ENCODE results near the gene TIMP3.

The TIMP3 gene

DNA sequence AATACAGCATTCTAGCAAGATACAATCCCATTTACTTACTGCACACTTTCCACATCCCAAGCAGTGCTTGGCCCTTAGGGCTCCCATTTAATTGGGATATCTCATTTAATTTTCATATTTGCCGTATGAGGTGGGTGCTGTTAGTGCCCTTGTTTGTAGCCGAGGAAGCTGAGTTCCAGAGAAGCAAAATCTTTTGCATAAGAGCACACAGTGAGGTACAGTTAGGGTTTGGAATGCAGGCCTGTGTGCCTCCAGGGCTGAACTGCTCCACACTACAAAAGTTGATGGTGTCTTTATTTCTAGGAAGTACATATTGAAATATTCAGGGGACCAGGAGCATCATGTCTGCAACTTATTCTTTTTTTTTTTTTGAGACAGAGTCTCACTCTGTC lies 15.5 kb upstream of the TIMP3 start:
- no peak for DNase-seq (ENCODE audit: low read depth)

DNA sequence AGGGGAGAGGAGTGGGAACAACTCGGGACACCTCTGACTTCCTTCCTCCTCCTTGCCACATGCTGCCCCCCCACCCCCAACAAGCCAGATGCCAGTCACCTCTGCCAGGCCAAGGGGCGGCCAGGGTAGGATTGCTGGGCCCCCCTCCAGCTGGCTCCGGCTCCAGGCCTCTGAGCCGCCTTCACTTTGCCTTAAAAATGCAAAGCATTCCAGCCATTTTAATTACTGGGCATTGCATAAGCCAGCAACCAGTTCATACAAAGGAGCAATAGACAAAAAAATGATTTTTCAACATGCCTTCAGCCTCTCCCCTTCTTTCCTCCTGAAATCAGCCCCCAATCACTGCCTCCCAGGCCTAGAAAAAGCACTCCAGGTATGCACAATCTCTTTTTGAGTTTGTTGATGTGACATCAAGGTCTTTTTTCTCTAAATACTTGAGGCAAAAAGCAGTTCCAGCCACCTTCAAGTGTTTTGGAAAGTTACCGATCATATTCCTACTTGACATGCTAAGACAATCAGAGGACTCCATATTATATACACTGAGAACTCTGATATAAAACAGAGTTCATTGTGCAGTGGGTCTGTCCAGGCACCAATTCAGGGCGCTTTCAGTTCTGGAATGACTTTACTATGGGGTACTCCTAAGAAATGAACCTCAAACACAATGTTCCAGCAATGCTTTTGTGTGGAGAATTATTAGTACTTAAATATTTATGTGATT lies 12.4 kb upstream of the TIMP3 start:
- DNase-seq (ENCODE audit: low read depth), result no peak

DNA sequence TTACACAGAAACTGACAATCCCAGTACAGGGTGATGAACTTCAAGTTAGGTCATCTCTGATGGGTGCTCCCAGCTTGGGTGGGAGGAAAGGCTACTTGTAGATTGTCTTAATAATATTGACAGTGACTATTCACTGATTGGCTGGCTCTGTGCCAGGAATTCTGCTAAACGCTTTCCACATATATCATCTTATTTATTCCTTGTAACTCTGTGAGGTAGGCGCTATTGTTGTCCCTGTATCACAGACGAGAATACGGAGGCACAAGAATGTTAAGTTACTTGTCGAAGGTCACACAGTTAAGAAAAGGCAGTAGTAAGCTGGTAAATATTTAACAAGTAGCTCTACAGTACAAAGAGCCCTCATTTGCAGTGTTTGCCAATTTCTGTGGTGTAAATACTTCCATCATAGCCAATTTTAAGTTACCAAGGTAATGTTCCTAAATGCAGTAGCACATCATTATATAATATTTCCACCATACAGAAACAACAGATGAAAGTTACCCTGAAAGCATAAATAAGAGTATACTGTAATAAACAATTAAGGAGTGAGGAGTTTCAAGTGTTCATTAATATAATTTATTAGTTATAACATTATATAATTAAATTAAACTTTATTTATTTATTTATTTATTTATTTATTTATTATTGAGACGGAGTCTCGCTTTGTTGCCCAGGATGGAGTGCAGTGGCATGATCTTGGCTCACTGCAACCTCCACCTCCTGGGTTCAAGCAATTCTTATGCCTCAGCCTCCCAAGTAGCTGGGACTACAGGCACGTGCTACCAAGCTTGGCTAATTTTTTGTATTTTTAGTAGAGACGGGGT lies 11.5 kb upstream of the TIMP3 start:
- no peak for DNase-seq (ENCODE audit: low read depth)

DNA sequence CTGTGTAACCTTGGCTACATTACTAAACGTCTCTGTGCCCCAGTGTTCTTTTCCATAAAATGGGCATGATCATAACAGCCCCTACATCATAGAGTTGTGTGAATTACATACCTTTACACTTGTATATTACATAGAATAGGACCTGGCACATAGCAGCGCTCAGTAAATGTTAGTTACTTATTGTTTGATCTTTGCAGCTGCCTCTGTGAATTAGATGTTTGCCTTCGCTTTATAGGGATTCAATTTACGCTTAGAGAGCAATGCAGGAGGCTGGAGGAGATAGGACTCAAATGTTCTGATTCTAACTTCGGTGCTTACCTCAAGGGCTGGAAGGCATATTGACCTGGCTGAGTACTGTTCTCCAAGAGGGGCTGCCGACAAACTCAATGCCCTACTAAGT lies 10.4 kb upstream of the TIMP3 start:
- DNase-seq (ENCODE audit: low read depth), result no peak

GRCh38 chr22:32791485-32791884 lies 10.0 kb upstream of the TIMP3 start:
- DNase-seq (ENCODE audit: low read depth), result no peak

DNA sequence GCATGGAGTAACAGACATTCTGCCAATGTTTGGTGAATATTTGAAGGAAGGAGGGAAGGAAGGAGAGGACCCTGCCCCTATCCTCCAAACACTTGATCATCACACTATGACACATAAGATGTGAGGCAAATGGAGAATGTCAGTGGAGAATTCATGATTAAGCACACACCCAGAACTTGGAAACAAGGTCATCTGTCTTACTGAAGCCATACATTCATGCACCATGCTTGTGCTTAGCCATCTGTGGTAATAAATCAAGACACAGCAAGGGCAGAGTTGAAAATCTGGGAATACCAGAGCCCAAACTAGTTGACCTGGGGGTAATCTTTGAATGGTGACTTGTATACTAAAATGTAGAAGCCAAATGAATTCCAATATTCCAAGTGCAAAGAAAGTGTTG lies 7.9 kb upstream of the TIMP3 start:
- DNase-seq (ENCODE audit: low read depth), result no peak

GRCh38 chr22:32794449-32795213 lies 6.9 kb upstream of the TIMP3 start:
- DNase-seq (ENCODE audit: low read depth), result no peak

- DNase-seq (ENCODE audit: low read depth), result no peak
Observed at GRCh38 chr22:32795214-32795596, 6.3 kb upstream of the TIMP3 start.

DNA sequence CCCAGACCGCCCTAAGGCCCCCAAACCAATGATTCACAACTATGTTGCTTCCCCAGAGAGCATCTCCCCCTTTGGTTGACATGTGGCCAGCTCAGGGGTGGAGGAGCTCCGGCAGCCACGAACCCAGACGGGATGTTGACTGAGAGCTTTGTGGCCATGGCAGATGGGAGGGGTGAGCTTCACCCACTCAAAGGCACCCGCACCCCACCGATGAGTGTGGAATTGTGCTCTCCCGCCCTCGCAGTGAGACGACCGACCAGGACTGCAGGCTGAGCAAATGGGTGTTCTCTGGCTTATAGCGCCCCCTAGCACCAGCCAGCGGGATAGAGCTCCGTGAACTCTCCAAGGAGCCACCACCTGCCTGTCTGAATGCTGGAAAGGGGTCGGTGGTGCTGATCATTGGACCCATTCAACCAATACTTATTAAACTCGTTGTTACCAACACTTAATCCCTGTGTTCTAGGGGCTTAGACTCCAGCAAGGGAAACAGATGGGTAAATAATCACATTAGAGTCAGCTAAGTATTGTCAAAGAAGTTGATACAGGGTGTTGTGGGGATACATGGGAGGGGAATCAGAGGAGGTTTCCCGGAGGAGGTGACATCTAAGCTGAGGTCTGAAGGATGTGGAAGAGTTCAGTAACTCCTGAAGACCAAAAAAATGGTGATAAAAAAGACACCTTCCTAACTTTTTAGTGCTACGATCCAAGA lies 4.5 kb upstream of the TIMP3 start:
- peak; percentile 41 for DNase-seq (ENCODE audit: low read depth)

GRCh38 chr22:32799496-32799895 lies 2.0 kb upstream of the TIMP3 start:
- DNase-seq (ENCODE audit: low read depth), result no peak

DNA sequence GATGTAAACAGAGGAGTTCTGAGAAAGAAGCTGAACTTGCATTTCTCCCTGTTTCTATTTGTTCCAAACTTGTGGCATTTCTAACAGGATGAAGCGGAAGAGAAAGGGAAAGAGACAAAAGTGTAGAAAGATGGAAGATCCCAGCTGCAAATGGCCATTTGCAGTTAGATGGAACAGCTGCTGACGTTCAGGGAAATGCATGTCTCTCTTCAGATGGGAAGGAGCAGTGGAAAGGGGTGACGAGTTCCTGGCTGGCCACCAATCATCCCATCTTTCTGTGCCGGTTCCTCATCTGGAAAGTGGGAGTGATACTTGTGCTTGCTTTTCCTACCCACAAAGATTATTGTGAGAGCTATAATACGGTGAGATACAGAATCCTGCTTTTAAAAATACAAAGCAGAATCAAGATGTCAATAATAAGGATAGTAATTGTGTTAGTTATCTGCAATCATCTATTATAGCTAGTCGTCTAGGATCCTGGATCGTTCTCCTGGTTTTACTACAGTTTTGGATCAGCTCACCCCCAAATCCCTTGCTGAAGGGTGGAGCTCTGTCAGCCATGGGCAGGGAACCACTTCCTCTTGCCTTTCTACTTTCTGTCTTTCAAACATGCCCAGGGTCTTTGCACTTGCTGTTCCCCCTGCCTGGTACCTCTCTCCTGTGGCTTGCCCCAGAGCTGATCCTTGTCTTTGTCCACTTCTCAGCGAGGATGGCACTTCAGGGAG lies 1.2 kb upstream of the TIMP3 start:
- DNase-seq (ENCODE audit: low read depth), result no peak

GRCh38 chr22:32800994-32801536 lies 440 bp upstream of the TIMP3 start:
- no peak for DNase-seq (ENCODE audit: low read depth)

DNA sequence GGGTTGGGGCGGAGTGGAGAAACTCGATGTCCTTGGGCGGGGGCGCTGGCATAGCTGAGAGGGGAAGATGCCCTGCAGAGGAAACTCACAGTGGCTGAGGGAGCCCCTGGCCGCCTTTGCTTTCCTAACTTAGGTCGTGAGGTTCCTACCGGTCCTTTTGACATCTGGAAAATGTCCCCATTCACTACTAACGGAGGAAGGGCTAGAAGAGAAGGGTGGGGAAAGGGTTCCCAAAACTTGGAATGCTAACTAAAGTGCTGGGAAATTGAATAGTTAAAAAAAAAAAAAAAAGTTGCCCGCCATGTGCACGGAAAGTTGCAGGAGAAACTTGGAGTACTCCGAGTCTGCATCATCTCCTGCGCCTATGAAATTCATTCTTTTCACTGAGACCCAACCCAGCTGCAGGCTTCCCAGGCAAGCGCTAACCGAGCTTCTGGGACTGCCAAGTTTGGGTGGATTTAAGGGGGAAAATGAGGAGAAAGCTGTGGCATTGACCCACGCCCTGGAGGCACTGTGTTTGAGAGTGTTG lies 796 bp downstream of the TIMP3 start:
- no peak for DNase-seq (ENCODE audit: low read depth)

DNA sequence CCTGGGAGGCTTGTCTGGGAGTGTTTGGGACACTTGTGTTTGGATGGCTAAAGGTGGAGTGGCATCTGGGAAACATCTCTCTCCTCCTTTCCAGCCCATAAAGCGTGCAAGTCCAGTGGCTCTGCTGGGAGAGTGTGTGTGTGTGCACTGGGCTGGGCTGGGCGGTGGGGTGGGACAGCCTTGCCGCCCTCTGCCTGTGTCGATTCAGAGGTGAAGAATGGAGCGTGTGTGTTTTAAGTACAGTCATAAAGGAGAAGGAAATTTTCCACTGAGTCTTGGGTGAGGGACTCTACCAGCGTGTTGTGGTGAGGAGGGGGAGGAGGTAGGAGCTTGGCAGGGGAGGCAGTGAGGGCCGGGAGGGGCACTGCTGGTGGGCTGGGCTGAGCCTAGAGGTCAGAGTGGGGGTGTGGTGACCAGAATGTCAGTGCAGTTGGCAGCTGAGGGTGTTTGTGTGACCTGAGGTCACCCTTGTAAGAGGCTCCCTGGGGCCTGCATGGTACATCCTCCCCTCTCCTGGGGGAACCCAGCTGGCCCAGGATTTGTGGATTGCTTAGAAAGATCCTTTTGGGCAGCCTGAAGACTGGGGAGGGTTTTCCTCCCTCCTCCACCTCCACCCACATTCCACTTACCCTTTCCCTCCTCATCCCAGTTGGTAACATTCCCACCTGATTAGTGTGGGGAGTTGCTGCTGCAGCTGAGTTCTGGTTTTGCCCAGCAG lies 1.7 kb downstream of the TIMP3 start:
- no peak for DNase-seq (ENCODE audit: low read depth)

DNA sequence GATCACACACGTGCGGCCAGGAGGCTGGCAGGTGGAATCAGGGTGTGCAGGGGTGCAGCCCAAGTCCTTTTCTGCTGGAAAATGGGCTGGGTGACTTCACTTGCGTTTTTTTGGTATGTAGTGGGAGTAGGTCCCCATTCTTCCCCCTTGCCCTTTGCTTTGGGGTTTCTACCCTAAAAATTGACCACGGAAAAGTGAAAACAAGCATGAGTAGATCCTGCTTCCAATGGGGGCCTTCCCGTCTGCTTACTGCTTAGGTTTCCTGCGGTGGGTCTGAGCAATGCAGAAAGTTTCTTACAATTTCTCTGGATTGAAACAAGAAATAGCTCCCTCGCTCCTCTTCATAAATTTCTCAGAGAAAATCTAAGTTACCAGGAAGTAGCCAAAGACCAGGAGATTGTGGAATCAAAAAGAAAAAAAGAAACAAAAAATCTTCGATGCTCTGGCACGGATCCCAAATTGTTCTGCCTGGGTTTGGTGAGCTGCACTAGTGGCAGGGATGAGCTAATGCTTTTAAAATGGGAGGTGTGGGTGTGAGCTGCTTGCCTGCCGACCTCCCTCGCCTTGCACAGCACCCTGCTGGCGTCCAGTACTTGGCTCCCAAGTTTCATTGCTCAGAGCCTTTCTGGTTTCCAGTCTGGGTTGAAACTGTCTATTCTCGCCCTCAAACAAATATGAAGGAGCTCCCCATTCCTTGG lies 2.4 kb downstream of the TIMP3 start:
- DNase-seq (ENCODE audit: low read depth), result peak; percentile 53

- no peak for DNase-seq (ENCODE audit: low read depth)
Observed at GRCh38 chr22:32804531-32805360, 3.2 kb downstream of the TIMP3 start.

- DNase-seq (ENCODE audit: low read depth), result no peak
Observed at GRCh38 chr22:32805361-32805881, 3.9 kb downstream of the TIMP3 start.

- DNase-seq (ENCODE audit: low read depth), result no peak
Observed at GRCh38 chr22:32806296-32806695, 4.8 kb downstream of the TIMP3 start.

GRCh38 chr22:32808038-32808445 lies 6.5 kb downstream of the TIMP3 start:
- no peak for DNase-seq (ENCODE audit: low read depth)
